ENCODE results near the gene EPHA7.

Gene EPHA7

DNA sequence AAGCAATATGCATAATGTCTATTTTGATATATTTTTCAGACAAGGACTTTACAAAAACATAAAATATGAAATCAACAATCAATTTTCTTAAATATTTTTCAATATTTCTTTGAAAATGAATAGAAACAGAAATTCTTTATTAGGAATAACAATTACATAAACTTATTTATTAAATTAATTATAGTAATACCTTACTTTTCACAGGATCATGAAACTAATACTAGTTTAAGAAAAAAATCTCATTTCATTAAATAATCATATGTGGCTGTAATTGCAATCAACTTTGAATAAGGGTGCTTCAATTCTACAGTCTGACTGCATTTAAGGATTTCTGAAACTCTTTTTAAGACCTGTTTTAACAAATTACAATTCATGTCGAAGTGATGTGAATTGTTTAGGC lies 26.6 kb downstream of the EPHA7 start:
- no peak for DNase-seq

DNA sequence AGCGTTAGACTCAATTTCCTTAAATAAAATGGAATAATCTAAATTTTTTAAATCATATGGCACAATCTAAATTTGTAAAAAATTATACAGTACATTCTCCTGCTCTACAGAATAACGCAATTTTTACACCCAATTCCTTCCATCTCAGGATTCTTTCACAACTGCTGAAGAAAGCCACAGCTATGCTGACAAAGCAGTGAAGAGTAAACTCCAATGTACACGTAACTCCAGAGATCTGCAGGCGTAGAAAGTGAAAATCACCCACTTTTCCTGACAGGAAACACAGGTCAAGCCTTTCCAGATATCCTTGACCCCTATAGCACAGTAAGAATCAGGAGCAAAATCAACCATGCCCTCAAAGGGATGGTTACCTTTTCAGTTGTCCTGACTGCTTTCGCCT lies 27.4 kb downstream of the EPHA7 start:
- DNase-seq: no peak

DNA sequence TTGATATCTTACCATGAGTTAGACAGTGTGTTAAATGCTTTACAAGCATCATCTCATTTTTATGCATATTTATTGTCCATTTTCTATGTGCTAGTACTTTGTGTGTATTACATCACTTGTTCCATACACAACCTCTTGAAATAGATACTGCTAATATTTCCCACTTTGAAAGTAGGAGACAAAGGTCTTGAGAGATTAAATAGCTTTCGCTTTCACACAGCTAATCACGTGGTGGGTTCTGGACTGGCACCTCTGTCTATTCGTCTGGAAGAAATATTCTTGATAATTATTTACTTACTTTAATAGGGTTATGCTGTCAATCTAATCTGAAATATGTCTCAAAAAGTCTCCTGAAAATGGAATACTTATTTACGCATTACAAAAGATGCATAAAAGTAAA lies 30.2 kb downstream of the EPHA7 start:
- no peak for DNase-seq

- DNase-seq: no peak
These were observed 31.3 kb downstream of the EPHA7 start for GRCh38 chr6:93388070-93388469.

- DNase-seq: no peak
These were observed 43.3 kb downstream of the EPHA7 start for GRCh38 chr6:93376026-93376540.

- DNase-seq: no peak
These were observed 45.9 kb downstream of the EPHA7 start for GRCh38 chr6:93373445-93373844.

GRCh38 chr6:93371756-93372155 lies 47.6 kb downstream of the EPHA7 start:
- DNase-seq: no peak

GRCh38 chr6:93369586-93370134 lies 49.7 kb downstream of the EPHA7 start:
- no peak for DNase-seq

DNA sequence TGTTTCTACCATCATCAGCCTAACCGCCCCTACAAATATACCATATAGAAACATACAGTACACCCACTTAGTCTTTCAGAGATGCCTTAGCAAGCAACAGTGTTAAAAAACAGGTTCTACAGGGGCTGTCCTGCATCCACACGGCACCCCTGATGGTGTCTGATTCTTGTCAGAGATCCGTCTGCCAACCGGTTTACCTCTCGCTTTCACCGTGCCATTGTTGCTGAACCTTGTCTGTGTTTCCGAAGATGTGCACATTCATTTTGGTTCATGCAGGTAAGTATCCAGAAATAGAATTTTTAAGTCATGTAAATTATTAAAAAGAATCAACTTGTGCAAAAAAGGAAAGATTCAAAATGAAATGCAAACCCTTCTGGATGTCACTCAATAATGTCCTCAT lies 52.9 kb downstream of the EPHA7 start:
- no peak for DNase-seq

DNA sequence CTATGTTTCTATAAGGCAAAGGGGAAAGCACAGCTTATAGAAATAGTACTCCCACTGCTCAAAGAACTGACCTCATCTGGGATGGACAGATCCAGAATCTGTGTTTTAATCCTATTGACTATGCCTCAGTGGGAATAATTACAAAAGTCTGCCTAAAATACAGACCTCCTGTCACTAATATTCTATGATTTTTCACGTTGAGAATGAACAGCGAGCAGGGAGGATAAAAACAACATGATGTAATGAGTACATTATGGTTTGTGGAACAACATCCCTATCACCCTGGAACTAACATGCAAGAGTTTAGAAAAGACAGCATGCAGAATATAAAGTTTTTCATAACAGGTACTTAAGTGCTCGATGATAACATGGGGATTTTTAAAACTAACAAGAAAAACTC lies 53.9 kb downstream of the EPHA7 start:
- no peak for DNase-seq

DNA sequence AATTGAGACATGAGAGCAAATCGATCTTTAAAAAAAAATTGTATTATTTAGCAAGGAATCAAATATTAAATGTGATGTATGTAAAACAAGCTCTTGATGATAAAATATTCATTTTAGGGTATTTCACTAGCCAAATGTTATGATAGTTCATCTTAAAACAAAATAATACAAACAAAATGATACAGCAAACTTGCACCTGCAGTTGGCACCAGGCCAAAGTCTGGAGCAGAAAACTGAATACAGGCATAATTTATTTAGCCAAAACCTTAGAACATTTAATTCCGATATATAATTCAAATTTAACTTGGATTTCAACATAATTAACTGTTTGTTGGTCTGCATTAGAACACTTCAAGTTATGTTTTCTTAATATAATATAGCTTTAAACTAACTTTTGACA lies 60.9 kb downstream of the EPHA7 start:
- no peak for DNase-seq

GRCh38 chr6:93352604-93353003 lies 66.8 kb downstream of the EPHA7 start:
- DNase-seq: no peak

GRCh38 chr6:93351222-93351621 lies 68.1 kb downstream of the EPHA7 start:
- DNase-seq: no peak

- no peak for DNase-seq
These were observed 68.6 kb downstream of the EPHA7 start for GRCh38 chr6:93350774-93351173.

GRCh38 chr6:93344333-93344835 lies 75.0 kb downstream of the EPHA7 start:
- DNase-seq: no peak

- no peak for DNase-seq
These were observed 75.9 kb downstream of the EPHA7 start for GRCh38 chr6:93343476-93343875.

DNA sequence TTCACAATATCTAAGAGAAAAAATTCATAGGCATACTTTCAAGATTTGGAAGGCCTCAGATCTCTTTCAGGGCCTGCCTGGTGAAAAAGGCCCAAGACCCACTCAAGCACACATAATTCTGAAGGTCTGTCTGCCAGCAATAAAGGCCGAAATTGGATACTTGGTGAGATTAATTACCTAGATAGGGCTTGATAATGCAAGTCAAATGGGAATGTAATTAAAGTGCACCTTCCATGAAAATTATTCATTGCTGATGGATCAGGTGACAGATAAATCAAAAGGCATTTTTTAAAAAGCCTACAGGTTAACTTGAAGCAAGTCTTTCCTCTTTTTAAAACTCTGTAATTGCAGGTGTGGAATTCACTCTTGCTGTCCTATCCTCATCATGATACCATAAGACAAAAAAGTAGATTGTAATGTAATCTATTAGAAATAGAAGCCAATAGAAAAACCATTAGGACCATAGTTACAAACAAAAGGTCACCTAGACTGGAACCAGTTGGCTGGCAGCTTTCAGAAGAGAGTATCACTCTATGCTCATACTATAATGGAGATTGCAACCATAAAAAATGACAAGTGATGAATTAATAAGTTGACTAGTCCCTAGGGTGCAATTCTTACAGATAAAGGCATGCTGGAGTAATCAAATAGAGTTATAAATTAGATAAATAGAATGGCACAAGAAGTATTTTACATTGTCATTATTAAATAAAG lies 77.3 kb downstream of the EPHA7 start:
- DNase-seq: no peak

DNA sequence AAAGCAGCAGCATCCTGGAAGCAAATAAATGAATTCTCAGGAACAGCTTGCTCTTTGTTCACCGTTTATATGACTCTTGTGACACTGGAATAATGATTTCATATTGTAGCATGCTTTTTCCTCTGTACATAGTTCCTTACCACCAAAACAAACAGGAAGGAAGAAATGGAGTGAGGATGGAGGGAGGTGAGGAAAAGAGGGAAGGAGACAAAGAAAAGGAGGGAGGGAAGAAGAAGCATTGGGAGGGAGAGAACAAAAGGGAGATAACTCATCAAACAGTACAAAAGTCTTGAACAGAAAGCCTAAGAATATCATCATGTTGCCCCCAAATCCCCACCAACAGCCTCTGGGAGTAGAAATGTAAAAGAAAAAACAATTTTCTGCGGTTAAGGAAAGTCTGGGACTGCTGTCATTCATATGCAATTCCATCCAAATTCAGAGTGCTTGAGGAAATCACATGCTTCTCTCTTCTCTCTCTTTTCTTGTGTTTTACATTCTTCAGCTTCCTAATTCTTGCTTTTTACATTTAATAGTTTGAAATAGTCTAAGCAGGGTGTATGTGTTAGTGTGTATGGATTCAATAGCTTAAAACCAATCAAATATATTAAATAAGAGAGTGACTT lies 81.5 kb downstream of the EPHA7 start:
- DNase-seq: no peak

DNA sequence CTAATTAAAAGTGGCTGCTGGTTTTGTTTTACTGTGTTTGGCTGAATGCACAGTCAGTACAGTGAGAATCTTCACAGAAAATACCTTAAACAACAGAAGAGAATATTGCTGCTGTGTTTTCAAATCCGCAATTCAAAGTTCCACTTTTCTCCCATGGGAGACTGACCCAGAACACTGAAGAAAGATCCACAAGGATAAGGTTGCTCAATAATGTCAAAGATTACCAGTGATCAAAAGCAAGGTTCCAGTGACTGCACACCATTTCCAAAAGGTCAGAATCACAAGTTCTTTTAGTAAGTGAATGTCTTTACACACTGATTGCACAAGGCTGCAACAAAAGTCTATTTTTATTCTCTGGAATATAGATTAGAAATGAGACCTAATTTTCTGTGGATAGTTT lies 82.3 kb downstream of the EPHA7 start:
- DNase-seq: no peak

GRCh38 chr6:93329301-93330000 lies 89.9 kb downstream of the EPHA7 start:
- no peak for DNase-seq

DNA sequence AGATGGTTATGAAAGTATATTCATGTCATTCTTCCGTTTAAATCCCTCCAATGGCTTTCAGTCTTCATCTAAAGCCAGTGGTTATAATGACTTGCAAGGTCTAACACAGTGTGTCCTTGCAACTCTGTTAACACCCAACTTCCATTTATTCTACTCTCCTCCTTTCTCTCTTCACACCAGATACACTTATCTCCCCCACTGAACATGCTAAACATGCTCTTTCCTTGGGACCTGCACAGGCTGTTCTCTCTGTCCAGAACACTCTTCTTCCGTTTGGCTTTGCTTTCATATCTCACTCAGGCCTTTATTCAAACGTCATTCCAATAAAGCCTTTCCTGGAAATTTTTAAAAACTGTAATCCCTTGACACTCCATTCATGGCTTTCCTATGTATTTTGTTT lies 91.5 kb downstream of the EPHA7 start:
- no peak for DNase-seq

GRCh38 chr6:93325761-93326160 lies 93.6 kb downstream of the EPHA7 start:
- no peak for DNase-seq

- DNase-seq: no peak
These were observed 95.7 kb downstream of the EPHA7 start for GRCh38 chr6:93323630-93324029.

- no peak for DNase-seq
These were observed 96.7 kb downstream of the EPHA7 start for GRCh38 chr6:93322651-93323050.

All from NCI-H1092 treated with DMSO at 0.1 percent for 48 hours (cell line).